Measurements from ENCODE around the gene ZDHHC8.
A peak's percentile ranks its signal among the peaks of the same experiment; 100 is the strongest.

ZDHHC8 gene

GRCh38 chr22:20114506-20115475 lies 16.8 kb upstream of the ZDHHC8 start:
- DNase-seq (ENCODE audit: low read depth in 2 of 2) = no peak

DNA sequence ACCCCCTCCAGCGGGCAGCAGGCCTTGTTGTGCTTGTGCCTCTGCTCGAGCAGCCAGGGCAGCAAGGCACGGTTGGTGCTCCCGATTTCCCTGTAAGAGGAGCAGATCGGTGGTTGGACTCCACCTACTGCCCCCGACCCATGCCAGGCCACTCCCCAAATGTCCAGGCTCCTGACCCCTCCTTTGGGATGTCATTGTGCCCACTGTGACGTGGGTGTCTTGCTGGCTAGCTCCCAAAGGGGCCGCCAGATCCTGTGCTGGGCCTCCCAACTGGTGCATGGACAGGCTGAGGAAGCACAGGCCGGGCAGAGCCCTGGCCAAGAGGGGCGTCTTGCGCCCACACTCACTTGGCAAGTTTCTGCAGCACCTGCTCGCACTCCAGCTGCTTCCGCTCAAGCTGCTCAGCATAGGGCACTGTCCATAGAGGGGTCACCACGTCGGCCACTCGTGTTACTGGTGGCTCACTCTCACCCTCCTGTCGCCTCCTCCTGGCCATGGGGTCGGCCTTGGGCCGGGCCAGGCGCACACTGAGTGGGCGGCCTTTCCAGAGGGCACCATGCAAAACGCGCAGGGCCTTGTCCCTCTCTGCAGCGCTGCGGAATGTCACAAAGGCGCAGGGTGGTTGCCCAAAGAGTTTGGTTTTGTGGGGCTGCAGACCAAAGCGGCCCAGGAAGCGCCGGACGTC lies 15.8 kb upstream of the ZDHHC8 start, which contains the start of gene RANBP1:
TSS of gene RANBP1 (plus strand) at position 414 of the 685 bp plus-strand sequence. CDS start at position 495, 81 bp downstream.
- DNase-seq (ENCODE audit: low read depth in 2 of 2) = no peak

- no peak for DNase-seq (ENCODE audit: low read depth in 2 of 2)
Measured at GRCh38 chr22:20116376-20116950, 15.1 kb upstream of the ZDHHC8 start.

GRCh38 chr22:20116951-20117632 lies 14.5 kb upstream of the ZDHHC8 start, which contains the start of gene TRMT2A:
Gene TRMT2A, minus strand, starts transcription at chr22:20117226. Its CDS starts 320 bp downstream, at chr22:20116906.
- DNase-seq (ENCODE audit: low read depth in 2 of 2) = peak; percentile 90 to 94

DNA sequence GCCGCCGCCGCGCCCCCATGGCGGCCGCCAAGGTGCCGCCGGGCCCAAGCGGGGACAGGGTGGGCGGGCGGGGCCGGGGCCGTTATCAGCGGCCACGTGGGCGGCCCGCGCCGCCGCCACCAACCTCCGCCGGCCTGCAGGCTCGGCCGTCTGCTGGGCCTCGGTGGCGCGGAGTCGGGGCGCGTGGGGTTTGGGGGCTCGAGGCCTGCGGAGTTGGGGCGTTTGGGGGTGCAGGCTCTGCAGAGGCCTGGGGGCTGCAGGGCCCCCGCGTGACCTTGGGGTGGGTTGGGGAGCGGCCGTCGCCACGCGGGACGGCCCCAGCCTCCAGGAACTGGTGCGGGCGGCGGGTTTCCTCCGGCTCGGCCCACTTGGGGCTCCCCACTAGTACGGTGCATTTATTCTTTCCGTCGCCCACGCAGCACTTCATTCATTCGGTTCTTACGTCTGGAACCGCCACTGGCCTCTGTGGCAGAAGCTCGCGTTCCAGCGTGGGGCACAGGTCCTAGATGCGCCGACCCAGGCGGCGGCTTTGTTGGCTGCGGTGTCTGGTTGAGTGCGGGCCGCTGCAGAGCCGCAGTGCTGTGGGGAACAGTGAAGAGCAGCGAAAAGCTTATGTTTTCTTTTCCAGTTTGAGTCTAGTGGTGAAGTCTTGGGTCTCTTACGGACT lies 13.8 kb upstream of the ZDHHC8 start:
- no peak for DNase-seq (ENCODE audit: low read depth in 2 of 2)

DNA sequence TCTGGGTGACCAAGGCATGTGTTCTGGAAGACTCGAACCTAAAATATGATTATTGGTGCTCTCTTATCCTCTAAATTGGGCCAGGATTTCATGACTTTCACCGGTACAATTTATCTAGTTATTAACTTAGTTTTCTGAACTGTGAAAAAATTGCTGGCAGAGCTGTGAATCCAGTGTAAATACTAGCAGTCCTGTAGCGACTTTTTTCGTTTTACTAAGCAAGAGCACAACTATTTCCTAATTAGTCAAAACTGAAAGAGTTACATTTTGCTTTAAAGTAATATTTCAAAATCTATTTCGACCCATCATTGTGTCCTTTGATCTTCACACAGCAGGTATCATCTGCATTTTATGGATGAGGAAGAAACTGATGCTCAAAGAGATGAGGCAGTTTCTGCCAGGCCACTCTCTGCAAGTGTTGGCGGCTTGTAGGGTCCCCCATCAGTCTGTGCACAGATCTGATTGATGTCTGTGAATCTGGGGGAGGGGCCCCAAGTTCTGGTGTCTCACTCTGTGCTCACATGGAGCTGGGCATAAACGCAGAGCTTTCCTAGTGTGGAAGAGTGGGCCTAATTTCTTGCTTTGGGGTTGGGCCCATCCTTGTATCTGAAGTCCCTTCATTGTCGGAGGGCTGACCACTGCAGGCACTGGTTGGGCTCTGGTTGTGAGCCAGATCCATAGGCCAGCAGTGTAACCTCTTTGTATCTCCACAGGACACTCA lies 13.1 kb upstream of the ZDHHC8 start:
- DNase-seq (ENCODE audit: low read depth in 2 of 2) = no peak

DNA sequence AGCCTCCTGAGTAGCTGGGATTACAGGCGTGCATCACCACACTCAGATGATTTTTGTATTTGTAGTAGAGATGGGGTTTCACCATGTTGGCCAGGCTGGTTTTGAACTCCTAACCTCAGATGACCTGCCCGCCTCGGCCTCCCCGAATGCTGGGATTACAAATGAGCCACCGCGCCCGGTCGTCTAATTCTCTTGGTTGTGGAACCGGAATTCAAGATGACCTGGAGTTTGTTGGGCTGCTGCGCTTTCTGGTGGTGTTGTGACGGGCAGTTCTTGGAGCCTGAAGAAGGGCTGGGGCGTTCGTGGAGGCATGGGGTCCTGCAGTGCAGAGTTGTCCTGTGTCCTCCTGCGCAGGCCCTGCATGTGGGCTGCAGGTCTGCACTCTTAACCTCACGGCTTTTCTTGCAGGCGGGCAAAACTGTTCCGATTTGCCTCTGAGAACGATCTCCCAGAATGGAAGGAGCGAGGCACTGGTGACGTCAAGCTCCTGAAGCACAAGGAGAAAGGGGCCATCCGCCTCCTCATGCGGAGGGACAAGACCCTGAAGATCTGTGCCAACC lies 9.7 kb upstream of the ZDHHC8 start:
- no peak for DNase-seq (ENCODE audit: low read depth in 2 of 2)

DNA sequence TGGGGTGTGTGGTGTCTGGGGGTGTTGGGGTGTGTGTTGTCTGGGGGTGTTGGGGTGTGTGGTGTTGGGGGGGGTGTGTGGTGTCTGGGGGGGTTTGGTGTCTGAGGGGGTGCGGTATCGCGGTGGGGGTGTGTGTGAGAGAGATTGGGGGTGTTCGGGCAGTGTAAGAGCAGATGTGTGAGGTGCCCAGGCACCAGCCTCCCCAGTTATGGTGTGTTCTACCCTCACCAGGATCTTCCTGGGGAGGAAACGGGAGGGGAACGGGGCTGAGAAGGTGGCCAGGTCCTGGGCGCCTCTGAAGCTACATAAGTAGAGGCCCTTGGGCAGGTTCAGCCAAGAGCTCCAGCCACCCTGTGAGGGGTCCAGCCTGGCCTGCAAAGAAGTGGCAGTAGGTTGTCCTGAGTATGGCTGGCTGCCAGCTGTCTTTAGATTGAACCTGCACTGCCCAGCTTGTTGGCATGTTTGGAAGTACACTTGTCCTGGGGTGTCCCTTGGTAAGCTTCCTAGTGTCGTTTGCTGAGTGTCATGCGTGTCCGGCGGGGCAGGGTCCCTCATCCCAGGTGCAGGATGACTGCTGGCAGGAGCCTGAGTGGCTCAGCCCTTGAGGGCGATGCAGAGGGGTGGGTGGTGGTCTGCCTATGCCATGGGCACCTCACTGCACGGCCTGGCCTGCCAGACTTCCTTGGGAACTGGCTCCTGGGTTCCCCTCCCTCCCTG lies 8.1 kb upstream of the ZDHHC8 start:
- DNase-seq (ENCODE audit: low read depth in 2 of 2) = no peak

DNA sequence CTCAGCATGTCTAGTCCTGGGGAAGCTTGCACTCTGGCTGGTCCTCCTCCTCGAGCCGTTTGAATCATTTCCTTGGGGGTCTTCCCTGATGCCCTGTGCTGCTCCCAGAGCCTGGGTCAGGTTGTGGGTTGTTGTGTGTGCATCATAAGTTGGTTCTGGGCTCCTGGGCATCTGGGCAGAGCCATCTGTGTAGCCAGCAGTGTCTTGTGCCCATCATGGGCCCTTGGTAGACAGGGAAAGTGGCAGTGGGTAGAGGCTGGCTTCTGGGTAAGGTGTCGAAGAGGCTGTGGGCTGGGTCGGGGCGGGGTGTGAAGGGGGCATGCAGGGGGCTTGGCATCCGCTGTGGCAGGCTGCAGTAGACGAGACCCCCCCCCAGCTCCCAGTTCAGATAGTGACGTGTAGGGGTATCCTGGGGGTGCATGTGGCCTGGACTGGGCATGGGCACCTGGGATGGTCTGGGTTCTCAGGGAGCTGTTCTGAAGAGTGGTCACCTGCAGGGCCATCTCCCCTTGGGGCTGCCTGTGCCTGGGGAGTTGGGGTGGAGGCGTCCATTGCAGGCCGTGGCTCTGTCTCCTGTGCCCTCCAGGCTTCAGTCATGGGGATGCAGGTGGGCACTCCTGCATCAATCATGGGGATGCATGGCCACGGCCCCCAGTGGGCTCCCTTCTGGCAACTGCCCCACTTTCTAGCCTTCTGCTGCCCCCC lies 7.4 kb upstream of the ZDHHC8 start:
- no peak for DNase-seq (ENCODE audit: low read depth in 2 of 2)

DNA sequence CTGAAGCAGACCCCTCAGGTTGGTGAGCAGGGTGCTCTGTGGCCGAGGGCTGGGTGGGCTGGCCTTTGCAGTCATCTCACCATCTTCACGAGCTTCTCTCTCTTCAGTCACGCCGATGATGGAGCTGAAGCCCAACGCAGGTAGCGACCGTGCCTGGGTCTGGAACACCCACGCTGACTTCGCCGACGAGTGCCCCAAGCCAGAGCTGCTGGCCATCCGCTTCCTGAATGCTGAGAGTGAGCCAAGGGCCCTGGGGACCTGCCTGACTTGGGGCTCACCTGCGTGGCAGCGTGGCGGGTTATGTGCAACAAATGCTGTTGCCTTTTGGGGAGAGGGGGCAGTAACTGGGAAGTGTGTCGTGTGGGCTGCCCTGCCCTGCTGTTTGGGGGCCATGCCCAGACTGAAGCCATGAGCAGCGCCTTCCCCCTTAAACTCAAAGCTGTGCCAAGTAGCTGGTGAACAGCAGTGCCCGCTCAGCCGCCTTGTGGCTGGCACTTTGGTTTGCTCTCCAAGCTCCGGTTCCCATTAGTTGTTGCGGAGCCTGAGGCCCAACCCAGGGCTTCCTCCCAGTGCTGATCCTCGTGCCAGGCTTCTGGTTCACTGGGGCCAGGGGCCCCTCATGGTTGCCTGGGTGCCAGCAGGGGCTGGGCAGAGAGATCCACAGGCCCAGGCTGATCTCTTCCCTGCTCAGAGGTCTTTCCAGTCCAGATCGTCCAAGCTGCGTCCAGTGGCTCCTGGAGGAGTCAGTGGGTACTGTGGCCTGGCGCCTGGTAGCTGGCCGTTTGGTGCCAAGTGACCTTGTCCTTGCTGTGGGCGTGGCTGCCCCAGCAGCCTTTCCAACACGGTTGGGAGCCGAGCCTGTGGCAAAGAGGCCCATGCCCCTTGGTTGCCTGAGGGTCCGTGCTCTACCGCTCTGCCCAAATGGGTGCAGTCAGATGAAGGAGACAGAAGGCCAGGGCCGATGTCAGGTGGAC lies 6.1 kb upstream of the ZDHHC8 start:
- DNase-seq (ENCODE audit: low read depth in 2 of 2) = no peak

- DNase-seq (ENCODE audit: low read depth in 2 of 2) = no peak
Measured at GRCh38 chr22:20126284-20127029, 5.1 kb upstream of the ZDHHC8 start.

DNA sequence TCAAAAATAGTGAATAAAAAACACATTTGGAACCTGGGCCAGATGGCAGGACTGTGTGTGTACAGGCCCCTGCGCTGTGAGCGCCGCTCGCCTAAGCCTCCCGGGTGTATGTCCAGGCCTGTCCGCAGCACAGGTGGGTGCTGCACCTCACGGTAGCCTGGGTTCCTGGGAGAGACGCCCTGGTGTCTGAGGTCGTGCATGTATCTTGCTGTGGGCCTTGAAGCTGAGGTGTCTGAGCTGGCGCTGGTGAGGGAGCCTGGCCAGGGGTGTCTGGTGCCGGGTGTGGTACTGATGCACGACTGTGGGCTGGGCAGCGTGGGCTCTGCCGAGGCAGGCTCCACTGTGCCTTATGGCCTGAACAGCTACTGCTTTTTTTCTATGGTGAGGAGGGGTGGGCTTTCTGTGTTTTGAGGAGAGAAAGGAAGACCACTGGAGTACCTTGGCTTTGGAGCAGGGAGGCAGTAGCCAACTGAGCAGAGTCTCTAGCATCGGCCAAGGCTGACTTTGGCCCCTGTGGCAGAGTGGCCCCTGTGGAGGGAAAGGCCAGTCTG lies 4.2 kb upstream of the ZDHHC8 start:
- no peak for DNase-seq (ENCODE audit: low read depth in 2 of 2)

GRCh38 chr22:20127869-20128618 lies 3.6 kb upstream of the ZDHHC8 start:
- no peak for DNase-seq (ENCODE audit: low read depth in 2 of 2)

DNA sequence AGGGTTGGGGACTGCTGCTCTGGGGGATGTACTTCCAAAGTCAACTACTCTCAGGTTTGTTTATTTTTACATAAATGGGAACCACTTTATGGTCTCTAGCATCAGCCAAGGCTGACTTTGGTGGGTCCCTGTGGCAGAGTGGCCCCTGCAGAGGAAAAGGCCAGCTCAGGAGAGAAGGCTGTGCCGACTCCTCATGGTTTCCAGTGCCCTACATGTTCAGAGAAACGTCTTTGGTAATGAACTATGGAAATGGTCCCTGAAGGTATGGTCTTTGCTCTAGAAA lies 3.0 kb upstream of the ZDHHC8 start:
- DNase-seq (ENCODE audit: low read depth in 2 of 2) = no peak

GRCh38 chr22:20128902-20129746 lies 2.5 kb upstream of the ZDHHC8 start:
- peak in 1 of 2 donors; percentile 24 for DNase-seq (ENCODE audit: low read depth in 2 of 2)

DNA sequence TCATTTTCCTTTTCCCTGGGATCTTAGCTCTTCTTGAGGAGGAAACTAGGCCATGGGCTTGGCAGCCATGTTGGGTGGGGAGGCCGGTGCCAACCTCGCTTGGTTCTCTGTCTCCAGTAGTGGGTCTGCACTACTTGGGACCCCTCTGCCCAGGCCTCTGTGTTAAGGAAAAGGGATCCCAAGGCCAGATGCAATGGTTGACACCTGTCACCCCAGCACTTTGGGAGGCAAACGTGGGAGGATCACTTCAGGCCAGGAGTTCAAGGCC lies 1.9 kb upstream of the ZDHHC8 start:
- no peak for DNase-seq (ENCODE audit: low read depth in 2 of 2)

All from stimulated activated CD8-positive, alpha-beta memory T cell treated with anti-CD3 and anti-CD28 coated beads, Interleukin-7, amount 100 ng/mL, for 1 hour (primary cell).